Measurements from ENCODE around the gene CHFR. TPM values are rescaled to one million over a fixed set of nuclear protein-coding genes. Genes with fewer than 3 reads are reported as not detected.

The CHFR gene
- polyA plus RNA-seq, 1 experiment = 41.6 TPM

DNA sequence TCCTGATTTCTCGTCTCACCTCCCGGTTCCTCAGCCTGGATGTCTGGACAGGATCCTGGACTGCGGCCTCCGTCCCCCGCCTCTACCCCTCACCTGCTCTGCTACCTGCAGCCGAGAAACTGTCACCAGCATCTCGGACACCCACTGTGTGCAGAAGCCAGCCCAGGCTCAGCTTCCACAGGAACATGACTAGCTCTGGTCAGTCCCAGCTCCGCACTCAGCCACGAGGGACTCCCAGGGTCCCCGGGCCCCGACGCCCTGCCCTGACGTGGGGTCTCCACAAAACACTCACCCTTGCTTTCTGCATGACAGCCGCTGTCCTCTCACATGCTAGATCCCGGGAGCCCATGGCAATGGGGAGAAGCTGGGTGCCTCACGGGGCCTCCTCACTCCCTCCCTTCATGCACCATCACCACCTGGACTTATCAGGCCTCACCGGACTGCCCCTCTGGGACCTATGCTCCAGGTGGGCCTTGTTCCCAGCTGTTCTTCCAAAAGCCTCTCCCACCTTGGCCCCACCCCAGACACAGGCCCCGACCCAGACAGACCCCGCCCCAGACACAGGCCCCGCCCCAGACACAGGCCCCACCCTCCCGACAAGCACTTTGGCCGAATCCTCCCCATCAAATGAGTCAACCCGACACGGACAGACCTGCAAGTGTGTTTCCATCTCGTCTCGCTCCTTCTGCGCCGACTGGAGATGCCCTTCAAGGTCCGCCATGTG, 98.9 kb downstream of the CHFR start:
- CTCF ChIA-PET = interaction anchor here (1.2 kb wide), 1 partner anchor 12 kb away, joined by 4 read pairs; no protein-coding TSS in a partner anchor
- no peak for DNase-seq (ENCODE audit: low read depth)
- peaks cover 47% of the 10 kb centered on the region for H3K36me3 ChIP-seq (ENCODE audit: control insufficient read depth, insufficient read depth, low read length)
- POLR2A ChIA-PET = no interaction called here
- H3K27me3 ChIP-seq (ENCODE audit: control insufficient read depth, insufficient read depth, low read length) = no peaks in the 10 kb centered on the region
- no peak overlapping the region for H3K4me3 ChIP-seq (ENCODE audit: low read depth, low read length)
- TF ChIP-seq, protein P1, sequence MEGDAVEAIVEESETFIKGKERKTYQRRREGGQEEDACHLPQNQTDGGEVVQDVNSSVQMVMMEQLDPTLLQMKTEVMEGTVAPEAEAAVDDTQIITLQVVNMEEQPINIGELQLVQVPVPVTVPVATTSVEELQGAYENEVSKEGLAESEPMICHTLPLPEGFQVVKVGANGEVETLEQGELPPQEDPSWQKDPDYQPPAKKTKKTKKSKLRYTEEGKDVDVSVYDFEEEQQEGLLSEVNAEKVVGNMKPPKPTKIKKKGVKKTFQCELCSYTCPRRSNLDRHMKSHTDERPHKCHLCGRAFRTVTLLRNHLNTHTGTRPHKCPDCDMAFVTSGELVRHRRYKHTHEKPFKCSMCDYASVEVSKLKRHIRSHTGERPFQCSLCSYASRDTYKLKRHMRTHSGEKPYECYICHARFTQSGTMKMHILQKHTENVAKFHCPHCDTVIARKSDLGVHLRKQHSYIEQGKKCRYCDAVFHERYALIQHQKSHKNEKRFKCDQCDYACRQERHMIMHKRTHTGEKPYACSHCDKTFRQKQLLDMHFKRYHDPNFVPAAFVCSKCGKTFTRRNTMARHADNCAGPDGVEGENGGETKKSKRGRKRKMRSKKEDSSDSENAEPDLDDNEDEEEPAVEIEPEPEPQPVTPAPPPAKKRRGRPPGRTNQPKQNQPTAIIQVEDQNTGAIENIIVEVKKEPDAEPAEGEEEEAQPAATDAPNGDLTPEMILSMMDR (IDR thresholded peaks at IDR 0.05; ENCODE audit: insufficient read depth, low read depth, low read length) = no peak

DNA sequence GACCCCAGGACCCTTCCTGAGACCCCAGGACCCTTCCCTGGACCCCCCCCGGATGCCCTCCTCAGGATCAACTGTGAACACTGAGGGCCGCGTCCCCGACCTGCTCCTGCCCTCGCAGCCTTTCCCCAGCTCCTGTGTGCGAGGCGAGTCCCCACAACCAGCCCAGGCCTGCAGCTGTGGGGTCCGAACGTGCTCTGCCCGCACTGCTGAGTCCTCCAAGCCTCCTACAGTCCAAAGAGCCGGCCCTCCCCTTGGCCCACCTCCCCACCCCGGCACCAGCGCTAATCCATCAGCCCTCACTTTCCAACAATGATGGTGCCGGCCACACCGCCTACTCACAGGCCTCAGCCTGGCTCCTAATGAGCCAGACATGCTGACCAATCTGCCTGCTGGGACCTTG, 99.5 kb downstream of the CHFR start:
- DNase-seq (ENCODE audit: low read depth) = no peak
- peaks cover 52% of the 10 kb centered on the region for H3K36me3 ChIP-seq (ENCODE audit: control insufficient read depth, insufficient read depth, low read length)
- POLR2A ChIA-PET = no interaction called here

DNA sequence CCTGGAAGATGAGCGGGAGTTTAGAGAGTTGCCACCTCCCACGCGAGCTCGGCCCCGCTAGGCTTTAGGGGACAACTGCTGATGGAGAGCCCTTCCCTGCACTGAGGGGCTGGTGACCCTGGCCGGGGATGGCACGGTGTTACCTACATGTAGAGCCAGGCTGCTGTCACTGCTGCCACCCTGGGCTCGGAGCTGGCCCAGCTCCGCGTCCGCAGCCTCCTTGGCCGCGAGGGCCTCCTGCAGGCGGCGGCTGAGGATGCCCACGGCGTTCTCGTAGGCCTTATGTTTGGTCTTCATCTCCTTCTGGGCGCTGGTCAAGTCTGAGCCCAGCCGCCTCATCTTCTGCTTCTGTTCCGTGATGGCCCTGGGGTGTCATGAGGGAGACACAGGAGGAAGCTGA, 101.2 kb downstream of the CHFR start:
- TF ChIP-seq, protein P1 (IDR thresholded peaks at IDR 0.05; ENCODE audit: insufficient read depth, low read depth, low read length) = no peak
- peaks cover 57% of the 10 kb centered on the region for H3K36me3 ChIP-seq (ENCODE audit: control insufficient read depth, insufficient read depth, low read length)
- ChIA-PET POLR2A (no interaction called here), CTCF (no interaction called here)
- H3K4me3 ChIP-seq (ENCODE audit: low read depth, low read length) = no peak overlapping the region
- no peaks in the 10 kb centered on the region for H3K27me3 ChIP-seq (ENCODE audit: control insufficient read depth, insufficient read depth, low read length)
- no peak for DNase-seq (ENCODE audit: low read depth)

More for the DNA sequence above, 99.5 kb downstream of the CHFR start:
- H3K4me3 ChIP-seq (ENCODE audit: low read depth, low read length) = no peak overlapping the region
- TF ChIP-seq, protein P1 (IDR thresholded peaks at IDR 0.05; ENCODE audit: insufficient read depth, low read depth, low read length) = no peak
- H3K27me3 ChIP-seq (ENCODE audit: control insufficient read depth, insufficient read depth, low read length) = no peaks in the 10 kb centered on the region
- CTCF ChIA-PET = no interaction called here

DNA sequence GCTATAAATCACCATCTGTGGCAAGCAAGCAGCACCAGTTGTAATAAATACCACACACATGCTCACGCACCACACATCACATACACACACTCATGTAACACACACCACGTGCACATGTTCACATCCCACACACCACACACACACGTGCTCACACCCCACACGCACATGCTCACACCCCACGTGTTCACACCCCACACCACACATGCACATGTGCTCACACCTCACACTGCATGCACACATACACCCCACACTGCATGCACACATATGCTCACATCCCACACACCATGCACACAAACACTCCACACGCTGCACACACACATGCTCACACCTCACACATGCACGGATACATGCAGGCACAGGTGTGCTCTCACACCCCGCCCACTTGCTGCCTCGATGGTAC, 102.8 kb downstream of the CHFR start:
- TF ChIP-seq, protein P1 (IDR thresholded peaks at IDR 0.05; ENCODE audit: insufficient read depth, low read depth, low read length) = no peak
- ChIA-PET POLR2A (no interaction called here), CTCF (no interaction called here)
- Histone ChIP-seq H3K27me3 (ENCODE audit: control insufficient read depth, insufficient read depth, low read length) (no peaks in the 10 kb centered on the region), H3K4me3 (ENCODE audit: low read depth, low read length) (no peak overlapping the region), H3K36me3 (ENCODE audit: control insufficient read depth, insufficient read depth, low read length) (peaks cover 62% of the 10 kb centered on the region)
- DNase-seq (ENCODE audit: low read depth) = no peak

DNA sequence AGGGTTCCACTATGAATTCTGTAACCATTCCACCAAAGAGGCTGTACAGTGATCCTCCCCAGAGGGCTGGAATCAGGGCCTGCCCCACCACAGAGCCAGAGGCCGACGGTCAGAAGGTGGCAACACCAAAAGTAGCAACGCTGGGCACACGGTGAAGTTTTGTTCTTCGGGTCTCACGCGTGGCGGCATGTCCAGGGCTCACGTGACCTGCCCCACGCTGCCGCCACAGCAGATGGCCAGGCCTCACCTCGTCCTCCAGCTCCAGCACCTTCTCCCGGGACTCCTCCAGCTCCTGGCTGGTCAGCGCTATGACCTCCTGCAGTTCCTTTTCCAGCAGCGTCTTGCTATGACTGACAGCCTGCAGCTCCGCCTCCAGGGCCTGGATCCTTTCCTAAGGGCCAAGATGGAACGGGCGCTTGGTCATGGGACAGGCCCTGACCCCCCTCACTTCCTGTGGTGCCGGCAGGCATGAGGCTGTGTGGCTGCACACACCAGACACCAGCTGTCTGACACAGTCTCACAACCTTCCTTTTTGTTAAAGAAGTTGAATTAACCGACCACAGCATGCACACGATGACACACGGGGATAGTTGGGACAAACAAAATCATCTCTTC, 103.4 kb downstream of the CHFR start:
- Histone ChIP-seq H3K27me3 (ENCODE audit: control insufficient read depth, insufficient read depth, low read length) (no peaks in the 10 kb centered on the region), H3K36me3 (ENCODE audit: control insufficient read depth, insufficient read depth, low read length) (peaks cover 58% of the 10 kb centered on the region), H3K4me3 (ENCODE audit: low read depth, low read length) (no peak overlapping the region)
- CTCF ChIA-PET = no interaction called here
- TF ChIP-seq, protein P1 (IDR thresholded peaks at IDR 0.05; ENCODE audit: insufficient read depth, low read depth, low read length) = no peak
- no peak for DNase-seq (ENCODE audit: low read depth)
- POLR2A ChIA-PET = no interaction called here

Other genes starting within 250 kb of the CHFR start
- 9.8 and 17.7 TPM in 2 replicates for gene POLE, start 200.3 kb downstream of the CHFR start, polyA plus RNA-seq (2011; rRNA removed)
- gene PXMP2, start 200.0 kb downstream of the CHFR start, polyA plus RNA-seq (2011; rRNA removed) = 19.4 and 22.3 TPM in 2 replicates
- 12.4 and 17.7 TPM in 2 replicates for gene PGAM5, start 176.8 kb downstream of the CHFR start, polyA plus RNA-seq (2011; rRNA removed)
- 78.8 and 119 TPM in 2 replicates for gene ANKLE2, start 125.8 kb downstream of the CHFR start, polyA plus RNA-seq (2011; rRNA removed)
- 23.6 and 26.0 TPM in 2 replicates for gene GOLGA3, start 58.7 kb downstream of the CHFR start, polyA plus RNA-seq (2011; rRNA removed)
- 4.7 and 8.7 TPM in 2 replicates for gene ZNF605, start 68.7 kb upstream of the CHFR start, polyA plus RNA-seq (2011; rRNA removed)
- 3.9 and 4.6 TPM in 2 replicates for gene ZNF26, start 98.8 kb upstream of the CHFR start, polyA plus RNA-seq (2011; rRNA removed)
- gene ZNF84, start 149.9 kb upstream of the CHFR start, polyA plus RNA-seq (2011; rRNA removed) = 9.7 and 16.2 TPM in 2 replicates
- 11.8 and 14.6 TPM in 2 replicates for gene ZNF140, start 193.3 kb upstream of the CHFR start, polyA plus RNA-seq (2011; rRNA removed)
- 0.21 and 0.47 TPM in 2 replicates for gene ZNF891, start 242.7 kb upstream of the CHFR start, polyA plus RNA-seq (2011; rRNA removed)
- gene ZNF10, start 243.0 kb upstream of the CHFR start, polyA plus RNA-seq (2011; rRNA removed) = 2.0 and 4.3 TPM in 2 replicates

Data from BJ (cell line).